GDM1 (cell line): Measurements from ENCODE around the gene CLASP1.
"Not testable (repeated sequence)": the region's sequence is repeated elsewhere in the genome, so short reads cannot be mapped to it uniquely, and the experiment has no call there.

Source experiments
- DNase-seq: peaks from one replicate; lab custom pipeline; 2025; lab: John Stamatoyannopoulos, UW

The CLASP1 gene

GRCh38 chr2:121649149-121649595, at the start of gene CLASP1:
TSS of gene CLASP1 (minus strand) at chr2:121649462. CDS start at chr2:121605895, 43,567 bp downstream.
- DNase-seq, result no peak

- DNase-seq, result no peak
Observed at GRCh38 chr2:121698318-121698930, 49.2 kb upstream of the CLASP1 start.

GRCh38 chr2:121697108-121697631, 47.9 kb upstream of the CLASP1 start:
- DNase-seq, result no peak

GRCh38 chr2:121696410-121696930, 47.2 kb upstream of the CLASP1 start:
- no peak for DNase-seq

- no peak for DNase-seq
Observed at GRCh38 chr2:121695171-121695451, 45.8 kb upstream of the CLASP1 start.

- DNase-seq, result no peak
Observed at GRCh38 chr2:121694398-121695170, 45.3 kb upstream of the CLASP1 start.

GRCh38 chr2:121690572-121690971, 41.3 kb upstream of the CLASP1 start:
- not testable (repeated sequence) for DNase-seq

GRCh38 chr2:121690095-121690494, 40.8 kb upstream of the CLASP1 start:
- DNase-seq, result no peak

- DNase-seq, result no peak
Observed at GRCh38 chr2:121689356-121689755, 40.1 kb upstream of the CLASP1 start.

GRCh38 chr2:121688820-121689219, 39.6 kb upstream of the CLASP1 start:
- no peak for DNase-seq

- DNase-seq, result no peak
Observed at GRCh38 chr2:121686902-121687301, 37.6 kb upstream of the CLASP1 start.

GRCh38 chr2:121686218-121686617, 37.0 kb upstream of the CLASP1 start:
- no peak for DNase-seq

- no peak for DNase-seq
Observed at GRCh38 chr2:121682396-121683298, 33.4 kb upstream of the CLASP1 start.

GRCh38 chr2:121677855-121678254, 28.6 kb upstream of the CLASP1 start:
- DNase-seq, result no peak

- not testable (repeated sequence) for DNase-seq
Observed at GRCh38 chr2:121671621-121672020, 22.4 kb upstream of the CLASP1 start.

GRCh38 chr2:121670181-121670580, 20.9 kb upstream of the CLASP1 start:
- no peak for DNase-seq

- no peak for DNase-seq
Observed at GRCh38 chr2:121667618-121668017, 18.4 kb upstream of the CLASP1 start.

- no peak for DNase-seq
Observed at GRCh38 chr2:121666042-121666441, 16.8 kb upstream of the CLASP1 start.

- DNase-seq, result no peak
Observed at GRCh38 chr2:121665504-121665903, 16.2 kb upstream of the CLASP1 start.

- DNase-seq, result no peak
Observed at GRCh38 chr2:121664713-121665112, 15.5 kb upstream of the CLASP1 start.

GRCh38 chr2:121664086-121664485, 14.8 kb upstream of the CLASP1 start:
- DNase-seq, result no peak

GRCh38 chr2:121663434-121663833, 14.2 kb upstream of the CLASP1 start:
- no peak for DNase-seq
